ENCODE data around the gene RAB44. TPM values are rescaled to one million over a fixed set of nuclear protein-coding genes. Genes with fewer than 3 reads are reported as not detected.
A peak's percentile ranks its signal among the peaks of the same experiment; 100 is the strongest.

RAB44 gene
- total RNA-seq, 1 experiment from 2014 or later = not detected

GRCh38 chr6:36762123-36762522 lies 64.5 kb downstream of the RAB44 start:
- no peaks in the 10 kb centered on the region for H3K36me3 Mint-ChIP-seq (ENCODE audit: insufficient read depth, unreplicated experiment)
- H3K27ac Mint-ChIP-seq (ENCODE audit: unreplicated experiment) = no peak overlapping the region
- DNase-seq = no peak
- peaks cover 2% of the 10 kb centered on the region for H3K27me3 Mint-ChIP-seq (ENCODE audit: insufficient read depth, unreplicated experiment)
- TF ChIP-seq, protein P1, sequence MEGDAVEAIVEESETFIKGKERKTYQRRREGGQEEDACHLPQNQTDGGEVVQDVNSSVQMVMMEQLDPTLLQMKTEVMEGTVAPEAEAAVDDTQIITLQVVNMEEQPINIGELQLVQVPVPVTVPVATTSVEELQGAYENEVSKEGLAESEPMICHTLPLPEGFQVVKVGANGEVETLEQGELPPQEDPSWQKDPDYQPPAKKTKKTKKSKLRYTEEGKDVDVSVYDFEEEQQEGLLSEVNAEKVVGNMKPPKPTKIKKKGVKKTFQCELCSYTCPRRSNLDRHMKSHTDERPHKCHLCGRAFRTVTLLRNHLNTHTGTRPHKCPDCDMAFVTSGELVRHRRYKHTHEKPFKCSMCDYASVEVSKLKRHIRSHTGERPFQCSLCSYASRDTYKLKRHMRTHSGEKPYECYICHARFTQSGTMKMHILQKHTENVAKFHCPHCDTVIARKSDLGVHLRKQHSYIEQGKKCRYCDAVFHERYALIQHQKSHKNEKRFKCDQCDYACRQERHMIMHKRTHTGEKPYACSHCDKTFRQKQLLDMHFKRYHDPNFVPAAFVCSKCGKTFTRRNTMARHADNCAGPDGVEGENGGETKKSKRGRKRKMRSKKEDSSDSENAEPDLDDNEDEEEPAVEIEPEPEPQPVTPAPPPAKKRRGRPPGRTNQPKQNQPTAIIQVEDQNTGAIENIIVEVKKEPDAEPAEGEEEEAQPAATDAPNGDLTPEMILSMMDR (IDR thresholded peaks at IDR 0.05; ENCODE audit: insufficient read depth in 1 of 2, low read depth in 1 of 2, low read length in 1 of 2, severe bottlenecking in 1 of 2, unreplicated experiment in 1 of 2) = no peak
- peaks cover 13% of the 10 kb centered on the region for H3K4me1 Mint-ChIP-seq (ENCODE audit: low read depth, unreplicated experiment)
- no peaks in the 10 kb centered on the region for H3K9me3 Mint-ChIP-seq (ENCODE audit: unreplicated experiment)
- no peak overlapping the region for H3K4me3 Mint-ChIP-seq (ENCODE audit: unreplicated experiment)
- ChIA-PET CTCF (interaction anchor here (0.6 kb wide), 1 partner anchor 224 kb away, joined by 6 read pairs; the partner anchor contains the start of gene MTCH1), POLR2A (no interaction called here)
- Histone ChIP-seq H3K27me3 (replicated peaks; ENCODE audit: control insufficient read depth, insufficient read depth, low read length) (no peaks in the 10 kb centered on the region), H3K4me1 (no peaks in the 10 kb centered on the region), H3K4me3 (ENCODE audit: low read depth, low read length) (no peak overlapping the region), H3K36me3 (ENCODE audit: control insufficient read depth, insufficient read depth, low read length) (no peaks in the 10 kb centered on the region), H3K9me3 (no peaks in the 10 kb centered on the region)
- no TSS peak for BruUV-seq (replicated peaks)
- intact Hi-C loops (cut with micrococcal nuclease; ENCODE audit: unreplicated experiment) = no loop called here

DNA sequence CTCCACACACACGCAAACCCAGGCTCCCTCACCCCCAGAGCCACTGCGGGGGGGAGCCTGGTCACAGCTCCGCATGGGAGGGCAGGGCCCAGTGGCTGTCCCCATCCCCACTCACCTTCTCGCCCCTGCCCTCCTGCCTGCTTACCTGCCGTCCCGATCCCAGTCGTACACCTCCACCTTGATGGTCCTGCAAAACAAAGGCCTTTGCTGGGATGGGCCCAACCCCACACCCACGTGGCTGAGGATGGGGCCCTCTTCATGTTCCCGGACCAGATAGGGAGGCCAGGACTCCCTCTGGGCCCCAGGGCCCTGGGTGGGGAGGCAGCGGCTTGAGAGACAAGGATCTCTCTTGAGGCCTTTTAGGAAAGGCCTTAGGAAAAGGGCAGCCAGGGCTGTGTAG lies 67.6 kb downstream of the RAB44 start:
- TF ChIP-seq, protein P1 (IDR thresholded peaks at IDR 0.05; ENCODE audit: insufficient read depth in 1 of 2, low read depth in 1 of 2, low read length in 1 of 2, severe bottlenecking in 1 of 2, unreplicated experiment in 1 of 2) = no peak
- intact Hi-C loops (cut with micrococcal nuclease; ENCODE audit: unreplicated experiment) = no loop called here
- H3K36me3 ChIP-seq (ENCODE audit: control insufficient read depth, insufficient read depth, low read length) = no peaks in the 10 kb centered on the region
- no peaks in the 10 kb centered on the region for H3K9me3 ChIP-seq
- H3K27me3 ChIP-seq (replicated peaks; ENCODE audit: control insufficient read depth, insufficient read depth, low read length) = no peaks in the 10 kb centered on the region
- H3K4me3 ChIP-seq (ENCODE audit: low read depth, low read length) = no peak overlapping the region
- Mint-ChIP-seq H3K36me3 (ENCODE audit: insufficient read depth, unreplicated experiment) (no peaks in the 10 kb centered on the region), H3K4me1 (ENCODE audit: low read depth, unreplicated experiment) (no peaks in the 10 kb centered on the region), H3K4me3 (ENCODE audit: unreplicated experiment) (no peak overlapping the region), H3K27ac (ENCODE audit: unreplicated experiment) (no peak overlapping the region), H3K27me3 (ENCODE audit: insufficient read depth, unreplicated experiment) (peaks cover under 1% of the 10 kb centered on the region), H3K9me3 (ENCODE audit: unreplicated experiment) (no peaks in the 10 kb centered on the region)
- ChIA-PET CTCF (interaction anchor here (1.0 to 2.3 kb wide), 5 partner anchors 9 to 253 kb away, joined by 3 to 16 read pairs (median 5); no protein-coding TSS in a partner anchor), POLR2A (no interaction called here)
- BruUV-seq (replicated peaks) = no TSS peak
- no peaks in the 10 kb centered on the region for H3K4me1 ChIP-seq
- no peak for DNase-seq

DNA sequence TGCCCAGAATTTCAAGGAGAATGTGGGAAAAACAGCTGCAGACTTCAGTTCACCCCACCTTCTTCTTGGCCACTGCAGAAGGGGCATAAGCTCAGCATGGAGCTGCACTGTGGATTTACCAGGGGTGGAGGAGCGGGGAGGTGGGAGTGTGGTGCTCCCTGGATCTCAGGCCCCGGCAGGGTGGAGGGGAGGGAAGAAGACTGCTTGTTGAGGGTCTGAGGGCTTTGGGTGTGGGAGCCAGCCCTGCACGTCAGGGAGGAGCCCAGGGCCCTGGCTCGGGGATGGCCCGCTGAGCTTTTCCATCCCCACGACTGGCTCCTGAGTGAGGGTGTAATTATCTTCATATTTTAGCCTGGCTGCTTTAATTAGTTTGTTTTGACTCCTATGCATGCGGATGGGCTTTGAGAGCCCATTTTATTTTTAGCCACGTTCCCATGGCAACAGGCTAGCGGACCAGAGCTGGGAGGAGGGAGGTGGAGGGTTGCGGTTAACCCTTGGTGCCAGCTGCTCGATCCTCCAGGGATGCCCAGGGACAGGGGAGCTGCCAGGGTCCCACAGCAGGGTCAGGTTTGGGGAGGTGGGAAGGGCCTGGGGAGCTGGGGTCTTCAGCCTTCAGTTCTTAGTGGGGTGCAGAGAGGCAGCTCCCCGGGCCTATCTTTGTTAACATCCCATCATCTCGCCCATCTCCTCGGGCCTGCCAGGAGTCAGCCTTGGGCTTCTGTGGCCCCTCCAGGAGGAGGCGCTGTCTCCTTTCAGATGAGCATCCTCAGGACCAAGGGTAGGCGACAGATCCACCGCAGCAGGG lies 68.2 kb downstream of the RAB44 start:
- no peak overlapping the region for H3K4me3 Mint-ChIP-seq (ENCODE audit: unreplicated experiment)
- no peaks in the 10 kb centered on the region for H3K27me3 ChIP-seq (replicated peaks; ENCODE audit: control insufficient read depth, insufficient read depth, low read length)
- H3K4me1 Mint-ChIP-seq (ENCODE audit: low read depth, unreplicated experiment) = no peaks in the 10 kb centered on the region
- intact Hi-C loops (cut with micrococcal nuclease; ENCODE audit: unreplicated experiment) = loop anchor here (1.0 kb wide), 4 partner anchors 86 to 445 kb away; no protein-coding TSS in a partner anchor
- H3K27ac Mint-ChIP-seq (ENCODE audit: unreplicated experiment) = no peak overlapping the region
- H3K9me3 ChIP-seq = no peaks in the 10 kb centered on the region
- H3K9me3 Mint-ChIP-seq (ENCODE audit: unreplicated experiment) = no peaks in the 10 kb centered on the region
- DNase-seq = peak; percentile 77 to 85
- CTCF ChIA-PET = interaction anchor here (0.6 to 2.3 kb wide), 6 partner anchors 8 to 252 kb away, joined by 3 to 16 read pairs (median 6); no protein-coding TSS in a partner anchor
- H3K4me3 ChIP-seq (ENCODE audit: low read depth, low read length) = no peak overlapping the region
- TF ChIP-seq, protein P1 (IDR thresholded peaks at IDR 0.05; ENCODE audit: insufficient read depth in 1 of 2, low read depth in 1 of 2, low read length in 1 of 2, severe bottlenecking in 1 of 2, unreplicated experiment in 1 of 2) = peak; percentile 86 to 93
- no peaks in the 10 kb centered on the region for H3K36me3 Mint-ChIP-seq (ENCODE audit: insufficient read depth, unreplicated experiment)
- no peaks in the 10 kb centered on the region for H3K36me3 ChIP-seq (ENCODE audit: control insufficient read depth, insufficient read depth, low read length)
- BruUV-seq (replicated peaks) = no TSS peak
- POLR2A ChIA-PET = no interaction called here
- H3K27me3 Mint-ChIP-seq (ENCODE audit: insufficient read depth, unreplicated experiment) = no peaks in the 10 kb centered on the region
- no peaks in the 10 kb centered on the region for H3K4me1 ChIP-seq
